MM.1S (cell line): ENCODE data around the gene BBS10.
"Not testable (repeated sequence)": the region's sequence is repeated elsewhere in the genome, so short reads cannot be mapped to it uniquely, and the experiment has no call there.

Experiments used
- EZH2 ChIP-seq: fragments of 300-600 bp; sonication (generic); optimal IDR thresholded peaks from 2 replicates; pipeline ENCODE3; 2017; ENCODE audit warnings: low read depth, mild to moderate bottlenecking, antibody characterized with exemption, low read length, mixed read lengths
- TF ChIP-seq, protein P1 (sequence below): fragments of 300-600 bp; sonication (generic); IDR thresholded peaks from 2 replicates; pipeline ENCODE4 v1.5.1; 2016; ENCODE audit warnings: antibody characterized with exemption, low read length, mixed read lengths

DNA sequence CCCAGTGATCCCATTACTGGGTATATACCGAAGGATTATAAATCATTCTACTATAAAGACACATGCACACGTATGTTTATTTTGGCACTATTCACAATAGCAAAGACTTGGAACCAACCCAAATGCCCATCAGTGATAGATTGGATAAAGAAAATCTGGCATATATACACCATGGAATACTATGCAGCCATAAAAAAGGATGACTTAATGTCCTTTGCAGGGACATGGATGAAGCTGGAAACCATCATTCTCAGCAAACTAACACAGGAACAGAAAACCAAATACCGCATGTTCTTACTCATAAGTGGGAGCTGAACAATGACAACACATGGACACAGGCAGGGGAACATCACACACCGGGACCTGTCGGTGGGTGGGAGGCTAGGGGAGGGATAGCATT is 15.9 kb upstream of the BBS10 start:
- TF ChIP-seq, protein P1, sequence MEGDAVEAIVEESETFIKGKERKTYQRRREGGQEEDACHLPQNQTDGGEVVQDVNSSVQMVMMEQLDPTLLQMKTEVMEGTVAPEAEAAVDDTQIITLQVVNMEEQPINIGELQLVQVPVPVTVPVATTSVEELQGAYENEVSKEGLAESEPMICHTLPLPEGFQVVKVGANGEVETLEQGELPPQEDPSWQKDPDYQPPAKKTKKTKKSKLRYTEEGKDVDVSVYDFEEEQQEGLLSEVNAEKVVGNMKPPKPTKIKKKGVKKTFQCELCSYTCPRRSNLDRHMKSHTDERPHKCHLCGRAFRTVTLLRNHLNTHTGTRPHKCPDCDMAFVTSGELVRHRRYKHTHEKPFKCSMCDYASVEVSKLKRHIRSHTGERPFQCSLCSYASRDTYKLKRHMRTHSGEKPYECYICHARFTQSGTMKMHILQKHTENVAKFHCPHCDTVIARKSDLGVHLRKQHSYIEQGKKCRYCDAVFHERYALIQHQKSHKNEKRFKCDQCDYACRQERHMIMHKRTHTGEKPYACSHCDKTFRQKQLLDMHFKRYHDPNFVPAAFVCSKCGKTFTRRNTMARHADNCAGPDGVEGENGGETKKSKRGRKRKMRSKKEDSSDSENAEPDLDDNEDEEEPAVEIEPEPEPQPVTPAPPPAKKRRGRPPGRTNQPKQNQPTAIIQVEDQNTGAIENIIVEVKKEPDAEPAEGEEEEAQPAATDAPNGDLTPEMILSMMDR: not testable (repeated sequence)
- TF ChIP-seq EZH2: not testable (repeated sequence)
